Heart right ventricle (tissue), 16 donors: ENCODE data around the gene ILF3. TPM values are rescaled to one million over a fixed set of nuclear protein-coding genes. Genes with fewer than 3 reads are reported as not detected.

Experiments
- ATAC-seq, 8 donors: fragments of 200-7000 bp; cut with Tn5 transposase; one replicate each; pipeline ENCODE4 v1.9.1; 2020; ENCODE audit warnings: mild to moderate bottlenecking in 8 of 8, moderate library complexity in 8 of 8, moderate number of reproducible peaks in 1 of 8
- DNase-seq, 2 donors: peaks; one replicate each; pipeline ENCODE4 v3.0.0-alpha.2; 2020
- H3K27ac ChIP-seq, 10 donors: fragments of 200-600 bp; sonication (generic) in 2 of 10; one replicate each; pipeline versions ENCODE4 v1.5.0 to v1.8.0; 2020 to 2022; ENCODE audit warnings: mild to moderate bottlenecking in 3 of 10
- H3K27me3 ChIP-seq, 7 donors: fragments of 200-600 bp; one replicate each; pipeline ENCODE4 v1.8.0; 2021 to 2022; ENCODE audit warnings: mild to moderate bottlenecking in 2 of 7
- H3K36me3 ChIP-seq, 9 donors: fragments of 200-600 bp; sonication (generic) in 1 of 9; one replicate each; pipeline versions ENCODE4 v1.5.0 to v1.8.0; 2020 to 2022; ENCODE audit warnings: mild to moderate bottlenecking in 2 of 9
- H3K4me1 ChIP-seq, 9 donors: fragments of 200-600 bp; sonication (generic) in 1 of 9; one replicate each; pipeline versions ENCODE4 v1.5.0 to v1.8.0; 2020 to 2022; ENCODE audit warnings: mild to moderate bottlenecking in 4 of 9
- H3K4me3 ChIP-seq, 10 donors: fragments of 200-600 bp; sonication (generic) in 2 of 10; one replicate each; pipeline versions ENCODE4 v1.5.0 to v1.8.0; 2020 to 2022; ENCODE audit warnings: mild to moderate bottlenecking in 7 of 10, moderate library complexity in 2 of 10
- H3K9me3 ChIP-seq, 11 donors: fragments of 200-600 bp in 10 of 11; sonication (generic) in 2 of 11; one replicate each; pipeline versions ENCODE4 v1.5.0 to v1.8.0; 2013 to 2022; ENCODE audit warnings: mild to moderate bottlenecking in 2 of 11, control low read depth in 1 of 11, moderate library complexity in 1 of 11
- WGBS, 2 donors: extraction: QIAGEN DNeasy Blood & Tissue Kit; methylation state at CpG; one replicate each; pipeline ENCODE4 v1.1.7; 2013; ENCODE audit warnings: inconsistent platforms in 1 of 2; 5-methylcytosine and 5-hydroxymethylcytosine counted together
- intact Hi-C, 10 donors: fragments of 100-400 bp; cut with DNase I; formaldehyde crosslinking; loops; one replicate each; pipeline versions ENCODE4 v1.11.1 to v1.14.2; 2022
- polyA plus RNA-seq, 2 donors: library from polyadenylated mRNA; stranded (reverse); fragments of 200-250 nt; gene quantifications; one replicate each; pipeline ENCODE4 v1.2.3, GENCODE V29; 2013
- total RNA-seq, 10 donors: library from RNA; stranded (reverse); fragmentation: NEBNext Ultra II Directional in 3 of 10; extraction: Animal tissue kit (Norgen Biotek cat#: 25700) in 3 of 10; gene quantifications; one replicate each; pipeline versions ENCODE4 v1.2.1 to v1.2.4, GENCODE V29; 2021 to 2023
- TF ChIP-seq, protein P1 (sequence below), 9 donors: fragments of 200-600 bp; sonication (generic) in 2 of 9; IDR thresholded peaks; one replicate each; pipeline versions ENCODE4 v1.5.0 to v1.8.0; 2021 to 2022; ENCODE audit warnings: antibody characterized with exemption in 9 of 9, mild to moderate bottlenecking in 5 of 9, moderate library complexity in 1 of 9
- donor health status: Arrhythmogenic right ventricular cardiomyopathy.
- donor health status: ischemic (EF 13 %, LVEDD 7.1; RV severe dilation, severe dysfunction).
- donor health status: healthy with polysubstance abuse.
- donor health status: DM: no; HTN: yes; CAD: no.
- donor health status: DM: no; HTN: no; CAD: no.
- donor health status: ischemic (EF 25% LVEDD 6.9; RV normal size, moderate dysfunction).
- donor health status: ischemic (EF 25% LVEDD 5.7; RV mildly dilated, moderate dysfunction).
- donor health status: healthy.
- donor health status: DM: yes; HTN: yes; CAD: no.
- donor health status: Ischemic cardiomyopathy.
- donor health status: ischemic (EF 35%, LVEDD 5.7; RV mildly dilated, moderate dysfunction).
- donor health status: nonischemic (EF 11% LVEDD 7.7; RV severe dilation, severe dysfunction).
- donor health status: DM: yes; HTN: yes; CAD: no.
- donor health status: PGD.
- donor health status: ischemic (EF 29% LVEDD 5.4; RV normal size, mild dysfunction).
- donor health status: nonischemic (EF 23%, LVEDD 6.1; RV moderate dilation, normal function).

Gene ILF3
- total and polyA plus RNA-seq, 12 donors: 68.1 to 129 (median 109) TPM

DNA sequence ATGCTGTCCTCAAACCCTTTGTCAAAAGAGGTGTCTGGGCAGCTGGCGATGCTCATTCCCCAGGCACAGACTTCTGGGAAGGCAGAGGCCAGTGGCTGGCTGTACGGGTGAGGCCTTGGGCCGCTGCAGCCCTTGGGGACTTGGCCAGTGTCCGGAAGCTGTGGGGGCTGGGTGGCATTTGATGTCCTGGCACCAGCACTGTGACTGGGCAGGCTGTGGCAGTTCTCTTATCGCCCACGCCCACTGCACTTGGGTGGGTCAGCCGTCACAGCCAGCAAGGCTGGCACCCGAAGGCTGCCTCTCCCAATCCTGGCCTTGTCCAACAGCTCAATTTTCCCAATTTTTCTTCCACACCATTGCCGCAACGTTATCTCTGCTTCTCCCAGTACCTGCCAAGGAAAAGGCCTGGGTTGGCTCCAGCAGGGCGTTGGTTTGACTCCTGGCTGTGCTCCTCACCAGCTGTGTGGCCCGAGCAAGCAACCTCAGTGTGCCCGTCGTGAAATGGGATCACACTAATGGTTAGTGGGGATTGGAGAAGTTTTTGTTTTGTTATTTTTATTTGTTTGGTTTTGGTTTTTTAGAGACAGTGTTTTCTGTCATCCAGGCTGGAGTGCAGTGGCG is 41.5 kb upstream of the ILF3 start:
- Histone ChIP-seq H3K36me3 (peaks cover 0 to 5% (median 0%) of the 10 kb centered on the region in 9 donors), H3K4me3 (peak overlapping the region in 1 of 10 donors; percentile 21), H3K27ac (peak overlapping the region; percentile 58 to 84 (median 74)), H3K27me3 (no peaks in the 10 kb centered on the region), H3K4me1 (peaks cover 15 to 60% (median 49%) of the 10 kb centered on the region in 9 donors), H3K9me3 (no peaks in the 10 kb centered on the region)
- ATAC-seq: peak; percentile 90 to 99 (median 98)
- 32 to 40% methylated on average over 15 of the region's 15 CpGs for WGBS, 2 donors
- TF ChIP-seq, protein P1, sequence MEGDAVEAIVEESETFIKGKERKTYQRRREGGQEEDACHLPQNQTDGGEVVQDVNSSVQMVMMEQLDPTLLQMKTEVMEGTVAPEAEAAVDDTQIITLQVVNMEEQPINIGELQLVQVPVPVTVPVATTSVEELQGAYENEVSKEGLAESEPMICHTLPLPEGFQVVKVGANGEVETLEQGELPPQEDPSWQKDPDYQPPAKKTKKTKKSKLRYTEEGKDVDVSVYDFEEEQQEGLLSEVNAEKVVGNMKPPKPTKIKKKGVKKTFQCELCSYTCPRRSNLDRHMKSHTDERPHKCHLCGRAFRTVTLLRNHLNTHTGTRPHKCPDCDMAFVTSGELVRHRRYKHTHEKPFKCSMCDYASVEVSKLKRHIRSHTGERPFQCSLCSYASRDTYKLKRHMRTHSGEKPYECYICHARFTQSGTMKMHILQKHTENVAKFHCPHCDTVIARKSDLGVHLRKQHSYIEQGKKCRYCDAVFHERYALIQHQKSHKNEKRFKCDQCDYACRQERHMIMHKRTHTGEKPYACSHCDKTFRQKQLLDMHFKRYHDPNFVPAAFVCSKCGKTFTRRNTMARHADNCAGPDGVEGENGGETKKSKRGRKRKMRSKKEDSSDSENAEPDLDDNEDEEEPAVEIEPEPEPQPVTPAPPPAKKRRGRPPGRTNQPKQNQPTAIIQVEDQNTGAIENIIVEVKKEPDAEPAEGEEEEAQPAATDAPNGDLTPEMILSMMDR (IDR thresholded peaks at IDR 0.05): no peak
- DNase-seq: peak; percentile 84 to 86
- intact Hi-C loops: loop anchor here in 1 of 10 donors (1.0 kb wide), 1 partner anchor 13 kb away; the partner anchor contains the start of gene SLC44A2

DNA sequence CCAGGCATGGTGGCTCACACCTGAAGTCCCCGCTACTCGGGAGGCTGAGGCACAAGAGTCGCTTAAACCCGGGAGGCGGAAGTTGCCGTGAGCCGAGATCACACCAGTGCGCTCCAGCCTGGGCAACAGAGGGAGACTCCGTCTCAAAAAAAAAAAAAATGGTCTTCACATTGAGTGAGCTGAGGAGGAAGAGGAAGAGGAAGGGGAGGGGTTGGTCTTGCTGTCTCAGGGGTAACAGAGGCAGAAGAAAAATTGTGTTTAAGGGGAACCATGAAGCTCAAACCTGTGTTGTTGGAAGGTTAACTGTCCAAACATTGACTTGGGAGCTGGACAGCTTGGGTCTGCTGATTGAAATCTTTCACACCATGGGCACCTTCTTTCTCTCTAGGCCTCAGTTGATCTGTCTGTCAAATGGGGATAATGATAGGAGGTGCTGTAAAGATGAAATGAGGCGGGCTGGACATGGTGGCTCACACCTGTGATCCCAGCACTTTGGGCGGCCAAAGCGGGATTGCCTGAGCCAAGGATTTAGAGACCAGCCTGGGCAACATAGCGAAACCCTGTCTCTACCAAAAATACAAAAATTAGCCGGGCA is 38.6 kb upstream of the ILF3 start:
- DNase-seq (no peak), ATAC-seq (peak in 1 of 8 donors; percentile 31)
- TF ChIP-seq, protein P1 (IDR thresholded peaks at IDR 0.05): no peak
- Histone ChIP-seq H3K27me3 (no peaks in the 10 kb centered on the region), H3K4me3 (no peak overlapping the region), H3K27ac (peak overlapping the region in 5 of 10 donors; percentile 7 to 28 (median 26)), H3K9me3 (no peaks in the 10 kb centered on the region), H3K36me3 (peaks cover 0 to 16% (median 0%) of the 10 kb centered on the region in 9 donors), H3K4me1 (peaks cover 15 to 61% (median 49%) of the 10 kb centered on the region in 9 donors)
- WGBS, 2 donors: 80 to 93% methylated on average over 14 of the region's 14 CpGs
- intact Hi-C loops: no loop called here

DNA sequence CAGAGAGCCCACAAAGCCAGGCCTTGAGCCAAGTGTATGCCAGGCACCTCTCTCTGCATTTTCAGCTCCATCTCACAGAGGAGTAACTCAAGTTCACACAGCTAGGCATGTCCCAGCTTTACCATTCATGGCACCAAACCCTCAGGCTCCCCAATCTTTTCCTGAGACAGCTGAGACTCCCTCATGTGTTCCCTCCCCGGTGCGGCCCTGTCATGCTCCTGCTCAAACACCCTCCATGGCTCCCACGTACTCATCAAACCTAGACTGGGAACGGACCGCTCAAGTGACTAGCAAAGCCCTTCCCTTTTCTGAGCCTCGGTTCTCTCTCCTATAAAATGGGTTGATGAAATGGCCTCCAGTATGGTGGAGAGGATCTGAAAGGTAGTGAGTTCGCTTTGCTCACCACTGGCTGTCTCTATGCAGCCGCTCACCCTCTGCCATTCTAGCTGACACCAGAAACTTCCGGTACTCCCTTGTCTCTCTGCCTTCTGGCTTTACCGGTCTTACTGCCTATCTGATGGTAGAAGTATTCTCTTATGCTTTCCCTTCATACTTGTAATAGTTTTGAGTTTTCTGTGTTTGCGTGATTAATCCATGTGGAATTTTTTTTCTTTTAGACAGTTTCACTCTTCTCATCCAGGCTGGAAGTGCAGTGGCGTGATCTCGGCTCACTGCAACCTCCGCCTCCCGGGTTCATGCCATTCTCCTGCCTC is 36.6 kb upstream of the ILF3 start:
- H3K36me3 ChIP-seq: peaks cover 0 to 21% (median 0%) of the 10 kb centered on the region in 9 donors
- H3K9me3 ChIP-seq: no peaks in the 10 kb centered on the region
- H3K27ac ChIP-seq: peak overlapping the region in 2 of 10 donors; percentile 3 to 28
- TF ChIP-seq, protein P1 (IDR thresholded peaks at IDR 0.05): no peak
- intact Hi-C loops: no loop called here
- H3K4me1 ChIP-seq: peaks cover 5 to 52% (median 32%) of the 10 kb centered on the region in 9 donors
- no peaks in the 10 kb centered on the region for H3K27me3 ChIP-seq
- DNase-seq: no peak
- H3K4me3 ChIP-seq: no peak overlapping the region
- no peak for ATAC-seq
- WGBS, 2 donors: 90 to 92% methylated on average over 15 of the region's 15 CpGs

DNA sequence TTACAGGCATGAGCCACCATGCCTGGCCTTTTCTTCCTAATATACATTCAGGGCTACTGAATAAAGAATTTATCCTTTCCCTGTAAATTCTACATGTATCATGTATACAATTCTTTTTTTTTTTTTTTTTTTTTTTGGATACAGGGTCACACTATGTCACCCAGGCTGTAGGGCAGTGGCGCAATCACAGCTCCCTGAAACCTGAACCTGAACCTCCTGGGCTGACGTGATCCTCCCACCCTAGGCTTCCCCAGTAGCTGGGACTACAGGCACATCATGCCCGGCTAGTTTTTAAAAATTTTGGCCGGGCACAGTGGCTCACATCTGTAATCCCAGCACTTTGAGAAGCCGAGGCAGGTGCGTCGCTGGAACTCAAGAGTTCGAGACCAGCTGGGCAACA is 35.3 kb upstream of the ILF3 start:
- Histone ChIP-seq H3K27me3 (no peaks in the 10 kb centered on the region), H3K9me3 (no peaks in the 10 kb centered on the region), H3K4me3 (no peak overlapping the region), H3K27ac (no peak overlapping the region), H3K4me1 (peaks cover 0 to 49% (median 19%) of the 10 kb centered on the region in 9 donors), H3K36me3 (peaks cover 0 to 19% (median 0%) of the 10 kb centered on the region in 9 donors)
- DNase-seq: no peak
- 96 to 97% methylated on average over 8 of the region's 8 CpGs for WGBS, 2 donors
- TF ChIP-seq, protein P1 (IDR thresholded peaks at IDR 0.05): no peak
- no peak for ATAC-seq
- intact Hi-C loops: no loop called here
